GM19238 (cell line): ENCODE data around the gene DDX10.
"Not testable (repeated sequence)": the region's sequence is repeated elsewhere in the genome, so short reads cannot be mapped to it uniquely, and the experiment has no call there.

Experiments
- DNase-seq: peaks from one replicate; pipeline ENCODE4 v3.0.0; 2011; ENCODE audit warnings: low spot score; ENCODE audit not compliant: insufficient read length

Gene DDX10

GRCh38 chr11:108819957-108820356, 155.1 kb downstream of the DDX10 start:
- DNase-seq = no peak

- DNase-seq = not testable (repeated sequence)
Observed at GRCh38 chr11:108823960-108824359, 159.1 kb downstream of the DDX10 start.

GRCh38 chr11:108824545-108824944, 159.7 kb downstream of the DDX10 start:
- DNase-seq = no peak

- no peak for DNase-seq
Observed at GRCh38 chr11:108825381-108825780, 160.5 kb downstream of the DDX10 start.

DNA sequence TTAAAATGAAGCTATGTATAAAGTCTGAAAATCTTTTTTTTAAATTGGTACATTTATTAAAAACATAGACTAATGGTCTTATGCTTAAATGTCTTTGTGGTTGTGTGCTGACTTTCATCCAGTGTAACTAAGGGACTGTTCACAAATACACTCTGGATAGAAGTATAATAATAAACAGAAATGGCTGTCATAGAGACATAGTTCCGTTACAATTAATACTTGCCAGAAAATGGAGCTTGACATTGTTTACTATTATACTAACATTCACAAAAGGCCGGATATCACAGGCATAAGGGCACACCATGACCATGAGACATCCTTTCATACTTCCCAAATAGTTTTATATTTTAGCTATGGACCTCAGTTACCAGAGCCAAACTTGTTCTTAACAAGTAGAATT, 161.3 kb downstream of the DDX10 start:
- DNase-seq = no peak

DNA sequence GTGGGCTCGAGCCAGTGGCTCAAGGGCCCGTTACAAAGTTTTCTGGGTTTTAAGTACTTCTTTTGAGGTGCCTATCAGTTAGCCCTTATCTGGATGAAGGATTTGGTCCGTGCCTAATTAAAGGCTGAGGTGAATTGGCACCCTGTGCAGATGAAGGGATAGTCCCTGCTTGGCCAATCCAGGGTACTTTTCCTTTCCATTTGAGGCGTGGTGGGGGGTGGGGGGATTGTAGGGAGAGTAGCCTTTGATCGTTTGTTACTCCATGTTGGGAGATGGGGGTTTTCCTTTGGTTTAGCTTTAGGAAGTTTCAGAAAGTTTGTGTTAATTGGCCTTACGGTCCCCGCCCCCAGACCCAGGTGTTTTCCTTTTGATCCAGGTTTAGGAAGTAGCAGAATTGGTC, 170.8 kb downstream of the DDX10 start:
- DNase-seq = no peak

DNA sequence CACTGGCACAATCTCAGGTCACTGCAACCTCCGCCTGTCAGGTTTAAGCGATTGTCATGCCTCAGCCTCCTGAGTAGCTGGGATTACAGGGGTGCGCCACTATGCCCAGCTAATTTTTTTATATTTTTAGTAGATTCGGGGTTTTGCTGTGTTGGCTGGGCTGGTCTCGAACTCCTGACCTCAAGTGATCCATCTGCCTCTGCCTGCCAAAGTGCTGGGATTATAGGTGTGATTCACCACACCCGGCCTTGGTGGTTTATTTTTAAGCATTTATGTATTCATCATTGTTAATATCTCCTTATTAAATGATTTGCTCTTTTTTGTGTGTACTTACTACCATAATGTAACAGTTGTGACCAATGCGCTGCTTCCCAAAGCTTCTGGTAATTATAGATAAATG, 171.7 kb downstream of the DDX10 start:
- DNase-seq = no peak

GRCh38 chr11:108838102-108838791, 173.4 kb downstream of the DDX10 start:
- no peak for DNase-seq

DNA sequence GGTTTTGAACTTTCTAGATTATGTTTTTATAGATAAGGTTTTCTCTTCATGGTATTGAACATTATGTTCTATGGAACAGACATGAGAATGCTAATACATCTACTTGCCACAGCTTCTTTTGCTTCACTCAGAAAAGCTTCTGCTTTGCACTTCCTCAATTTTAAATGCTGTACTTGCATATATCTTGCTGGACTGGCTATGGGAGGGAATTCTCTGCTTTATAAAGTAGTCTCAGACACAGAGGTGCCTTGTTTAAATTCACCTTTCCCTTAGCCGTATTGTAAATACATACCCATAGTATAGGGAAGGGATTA, 173.9 kb downstream of the DDX10 start:
- no peak for DNase-seq

- no peak for DNase-seq
Observed at GRCh38 chr11:108846009-108846408, 181.1 kb downstream of the DDX10 start.

DNA sequence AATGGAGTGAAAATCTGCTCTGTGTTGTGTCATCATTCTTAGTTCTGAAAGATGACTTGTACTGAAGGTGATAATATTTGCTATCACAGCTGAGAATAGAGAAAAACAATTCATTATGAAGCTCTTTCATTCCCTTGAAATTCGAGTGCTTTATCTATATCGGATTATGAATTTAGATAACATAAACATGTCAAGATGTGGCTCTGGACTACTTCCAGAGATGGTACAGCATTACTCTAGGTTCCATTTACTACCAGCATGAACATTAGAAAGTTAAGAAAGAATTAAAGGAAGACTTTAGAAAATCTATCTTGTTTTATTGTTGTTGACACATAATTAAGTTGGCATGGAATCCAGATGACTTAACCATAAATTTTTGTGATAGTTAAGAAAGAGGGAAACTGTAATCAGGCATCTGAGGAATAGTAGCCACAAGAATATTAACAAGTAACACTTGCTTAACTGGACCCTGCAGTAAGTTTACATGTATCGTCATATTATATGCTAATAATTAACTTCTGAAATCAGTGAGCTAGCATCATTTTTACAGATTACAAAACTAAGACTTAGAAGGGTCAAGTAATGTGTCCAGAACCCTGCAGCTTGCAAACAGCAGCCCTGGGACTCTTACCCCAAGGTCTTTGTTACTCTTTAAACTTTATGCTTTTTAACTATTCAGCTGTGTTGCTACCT, 182.6 kb downstream of the DDX10 start:
- DNase-seq = no peak

DNA sequence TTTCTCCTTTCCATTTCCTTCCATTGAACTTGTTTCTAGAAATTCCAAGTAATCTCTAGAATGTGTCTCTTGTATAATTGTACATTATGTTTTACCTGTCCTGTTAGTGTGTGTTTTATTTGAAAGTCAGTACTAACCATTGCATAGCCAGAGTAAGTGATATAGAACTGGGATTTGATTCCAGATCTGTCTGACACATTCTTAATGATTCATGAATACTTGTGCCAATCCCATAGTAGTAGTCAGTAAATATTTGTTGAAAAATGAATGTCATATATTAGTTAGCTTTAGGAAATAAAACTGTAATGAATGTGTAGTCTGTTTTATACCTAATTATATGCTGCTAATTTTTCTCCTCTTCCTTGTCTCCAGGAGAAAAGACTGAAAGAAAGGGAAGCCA, 186.9 kb downstream of the DDX10 start:
- no peak for DNase-seq

- DNase-seq = no peak
Observed at GRCh38 chr11:108852701-108853100, 187.8 kb downstream of the DDX10 start.

DNA sequence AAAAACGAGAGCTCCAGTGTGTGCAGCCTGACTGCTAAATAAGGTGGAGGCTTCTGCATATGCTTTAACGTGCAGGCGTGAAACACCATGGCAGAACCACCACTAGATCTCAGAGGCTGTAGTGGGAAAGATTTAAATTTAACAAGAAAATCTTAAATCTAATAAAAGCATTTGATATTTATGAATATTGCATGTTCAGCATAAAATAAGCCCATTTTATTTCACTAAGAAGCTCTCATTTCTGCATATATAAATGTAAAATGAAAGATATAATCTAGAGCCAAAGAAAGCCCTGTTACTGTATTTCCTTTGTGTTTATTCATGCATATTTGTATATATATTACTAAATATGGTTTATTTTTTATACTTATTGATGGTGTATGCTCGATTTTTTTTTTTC, 188.3 kb downstream of the DDX10 start:
- no peak for DNase-seq

GRCh38 chr11:108853864-108854263, 189.0 kb downstream of the DDX10 start:
- no peak for DNase-seq

GRCh38 chr11:108854346-108854745, 189.5 kb downstream of the DDX10 start:
- DNase-seq = no peak

DNA sequence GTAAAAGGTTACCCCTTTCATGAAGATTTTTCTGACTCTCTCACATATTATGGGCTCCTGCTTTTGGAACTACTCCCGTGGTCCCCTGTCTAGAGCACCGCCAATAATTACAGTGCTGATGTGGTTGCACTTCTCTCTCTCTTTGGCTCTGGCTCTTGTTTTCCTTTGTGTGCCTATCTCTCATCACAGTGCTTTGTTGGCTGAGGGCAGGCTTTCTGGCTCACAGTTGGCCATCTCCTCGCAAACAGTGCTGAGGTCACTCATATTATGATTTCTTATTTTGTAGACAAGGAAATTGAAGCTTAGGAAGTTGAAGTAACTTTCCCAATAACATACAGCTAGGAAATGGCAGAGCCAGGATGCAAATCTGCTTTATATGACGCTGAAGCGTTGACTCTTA, 192.5 kb downstream of the DDX10 start:
- no peak for DNase-seq

DNA sequence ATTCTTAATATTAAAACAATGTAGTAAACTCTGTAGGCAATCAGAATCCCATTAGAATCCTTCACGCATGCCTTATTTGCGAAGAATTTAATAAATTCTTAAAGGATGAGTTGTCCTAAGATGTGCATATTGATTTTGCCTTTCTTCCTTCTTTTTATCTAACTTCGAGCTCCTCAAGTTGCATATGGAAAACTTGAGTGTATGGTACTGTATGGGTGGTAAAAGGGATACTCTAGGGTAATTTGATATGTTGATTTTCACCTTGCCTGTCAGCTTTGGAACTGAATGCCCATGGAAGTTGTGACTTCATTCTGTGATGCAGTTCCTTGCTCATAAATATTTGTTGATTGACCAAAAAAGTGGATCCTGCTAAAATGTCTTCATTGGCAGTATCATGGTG, 193.8 kb downstream of the DDX10 start:
- no peak for DNase-seq

DNA sequence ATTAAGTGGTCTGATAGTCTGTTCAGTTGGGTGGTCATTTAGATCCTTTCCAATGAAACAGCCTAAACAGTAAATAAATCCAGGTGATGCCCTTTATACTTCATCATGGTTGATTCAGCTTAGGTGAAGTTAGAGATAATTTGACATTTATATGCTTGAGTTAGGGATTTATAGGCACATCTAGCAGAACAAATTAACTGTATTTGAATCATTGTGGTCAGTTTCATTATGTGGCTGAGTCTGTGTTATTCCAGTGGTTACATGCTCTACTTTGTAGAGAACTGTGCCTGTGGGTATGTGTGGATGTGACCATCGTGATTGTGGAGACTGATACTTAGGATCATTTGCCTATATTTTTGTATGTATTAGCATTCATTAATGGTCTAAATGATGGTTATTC, 194.6 kb downstream of the DDX10 start:
- no peak for DNase-seq

DNA sequence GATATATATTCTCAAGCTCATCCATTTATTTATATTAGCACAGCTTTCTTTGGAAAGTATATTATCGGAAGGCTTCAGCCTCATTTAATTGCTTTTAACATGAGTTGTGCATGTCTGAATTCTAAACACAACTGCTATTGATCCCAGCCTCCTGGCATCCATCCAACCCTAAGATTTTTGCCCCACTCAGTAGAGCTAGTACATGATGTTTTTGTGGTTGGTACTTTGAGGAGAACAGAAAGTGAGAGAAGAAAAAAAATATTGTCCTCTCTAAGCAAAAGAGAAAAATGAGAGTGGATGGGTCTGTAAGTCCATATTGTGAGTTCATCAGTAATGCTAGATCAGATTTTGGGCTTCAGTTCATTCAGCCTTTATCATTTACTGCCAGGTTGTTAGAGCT, 198.7 kb downstream of the DDX10 start:
- no peak for DNase-seq

GRCh38 chr11:108865406-108865805, 200.5 kb downstream of the DDX10 start:
- no peak for DNase-seq

GRCh38 chr11:108866781-108867180, 201.9 kb downstream of the DDX10 start:
- DNase-seq = no peak

GRCh38 chr11:108870373-108871020, 205.6 kb downstream of the DDX10 start:
- no peak for DNase-seq
